Coronary artery (tissue), 2 donors: ENCODE measurements around the gene BRINP3.

Experiments used
- DNase-seq: peaks from one replicate; pipeline ENCODE4 v3.0.0-alpha.2; 2017; ENCODE audit warnings: low spot score
- H3K27ac ChIP-seq, 2 donors: fragments of 200-600 bp; sonication (generic); one replicate each; pipeline ENCODE4 v1.5.1; 2016 to 2019
- H3K4me3 ChIP-seq: fragments of 200-600 bp; sonication (generic); 2 replicates; pipeline ENCODE4 v1.5.1; 2016; ENCODE audit warnings: mild to moderate bottlenecking, moderate library complexity
- CTCF ChIP-seq: fragments of 200-600 bp; sonication (generic); IDR thresholded peaks from one replicate; pipeline ENCODE4 v1.5.1; 2019; ENCODE audit warnings: antibody characterized with exemption

Gene BRINP3

GRCh38 chr1:190475421-190476141 lies 2.1 kb downstream of the BRINP3 start:
- peak overlapping the region; percentile 2 for H3K4me3 ChIP-seq
- TF ChIP-seq CTCF: no peak
- no peak overlapping the region for H3K27ac ChIP-seq
- no peak for DNase-seq

- TF ChIP-seq CTCF: no peak
- Histone ChIP-seq H3K27ac (no peak overlapping the region), H3K4me3 (peak overlapping the region; percentile 1)
- no peak for DNase-seq
Observed at GRCh38 chr1:190474650-190475211, 2.9 kb downstream of the BRINP3 start.

GRCh38 chr1:190474010-190474409 lies 3.7 kb downstream of the BRINP3 start:
- no peak overlapping the region for H3K4me3 ChIP-seq

GRCh38 chr1:190472494-190472893 lies 5.2 kb downstream of the BRINP3 start:
- DNase-seq: no peak
- no peak overlapping the region for H3K27ac ChIP-seq
- TF ChIP-seq CTCF: no peak
- no peak overlapping the region for H3K4me3 ChIP-seq

More at GRCh38 chr1:190474010-190474409, 3.7 kb downstream of the BRINP3 start:
- H3K27ac ChIP-seq: no peak overlapping the region
- TF ChIP-seq CTCF: no peak
- no peak for DNase-seq

- Histone ChIP-seq H3K4me3 (no peak overlapping the region), H3K27ac (no peak overlapping the region)
- no peak for TF ChIP-seq CTCF
- DNase-seq: no peak
Observed at GRCh38 chr1:190472042-190472441, 5.6 kb downstream of the BRINP3 start.

GRCh38 chr1:190464690-190465089 lies 13.0 kb downstream of the BRINP3 start:
- no peak for DNase-seq
- no peak overlapping the region for H3K4me3 ChIP-seq
- TF ChIP-seq CTCF: no peak

GRCh38 chr1:190456129-190456528 lies 21.5 kb downstream of the BRINP3 start:
- no peak for DNase-seq
- no peak overlapping the region for H3K4me3 ChIP-seq
- H3K27ac ChIP-seq: no peak overlapping the region
- TF ChIP-seq CTCF: no peak

More at GRCh38 chr1:190464690-190465089, 13.0 kb downstream of the BRINP3 start:
- H3K27ac ChIP-seq: no peak overlapping the region
